ENCODE results near the gene UGP2.

UGP2 gene

DNA sequence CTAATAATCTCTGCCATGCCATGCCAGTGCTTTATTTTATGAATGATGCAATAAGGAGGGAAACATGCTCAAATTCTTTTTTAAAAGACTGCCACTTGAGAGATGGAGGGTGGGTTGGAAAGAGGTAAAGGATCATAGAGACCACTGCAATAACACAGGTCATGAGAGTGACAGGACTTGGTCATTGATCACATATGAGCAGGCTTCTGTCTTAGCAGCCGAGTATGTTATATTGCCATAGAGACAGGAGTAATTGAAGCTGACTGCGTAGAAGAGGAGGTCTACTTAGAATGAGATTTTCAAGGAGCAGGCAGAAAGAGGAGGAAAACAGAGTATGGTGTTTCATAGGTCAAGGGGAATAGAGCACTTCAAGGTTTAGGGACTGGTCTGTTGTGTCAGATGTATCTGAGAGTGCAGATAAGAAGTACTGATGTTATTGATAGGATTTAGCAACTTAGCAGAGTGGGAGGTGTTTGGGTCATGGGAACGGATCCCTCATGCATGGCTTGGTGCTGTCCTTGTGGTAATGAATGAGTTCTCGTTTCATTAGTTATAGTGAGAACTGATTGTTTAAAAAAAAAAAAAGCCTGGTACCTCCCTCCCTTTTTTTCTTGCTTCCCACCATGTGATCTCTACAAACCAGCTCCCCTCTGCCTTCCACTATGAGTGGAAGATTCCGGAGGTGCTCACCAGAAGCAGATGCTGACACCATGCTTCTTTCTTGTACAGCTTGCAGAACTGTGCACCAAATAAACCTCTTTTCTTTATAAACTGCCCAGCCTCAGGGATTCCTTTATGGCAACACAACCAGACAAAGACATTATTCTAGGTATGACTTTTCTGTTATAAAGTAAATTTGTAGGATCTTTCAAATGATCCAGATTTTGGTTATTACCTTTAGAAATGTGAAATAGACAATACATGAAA, 32.8 kb downstream of the UGP2 start:
- Histone ChIP-seq H3K27ac (ENCODE audit: low read depth, low read length) (no peak overlapping the region), H3K36me3 (ENCODE audit: control insufficient read depth, insufficient read depth, low read length) (no peaks in the 10 kb centered on the region), H3K27me3 (ENCODE audit: control insufficient read depth, insufficient read depth, low read length) (no peaks in the 10 kb centered on the region), H3K4me1 (ENCODE audit: control insufficient read depth, insufficient read depth, low read length) (no peaks in the 10 kb centered on the region), H3K4me3 (ENCODE audit: low read length) (no peak overlapping the region), H3K9ac (ENCODE audit: low read length) (no peak overlapping the region)

DNA sequence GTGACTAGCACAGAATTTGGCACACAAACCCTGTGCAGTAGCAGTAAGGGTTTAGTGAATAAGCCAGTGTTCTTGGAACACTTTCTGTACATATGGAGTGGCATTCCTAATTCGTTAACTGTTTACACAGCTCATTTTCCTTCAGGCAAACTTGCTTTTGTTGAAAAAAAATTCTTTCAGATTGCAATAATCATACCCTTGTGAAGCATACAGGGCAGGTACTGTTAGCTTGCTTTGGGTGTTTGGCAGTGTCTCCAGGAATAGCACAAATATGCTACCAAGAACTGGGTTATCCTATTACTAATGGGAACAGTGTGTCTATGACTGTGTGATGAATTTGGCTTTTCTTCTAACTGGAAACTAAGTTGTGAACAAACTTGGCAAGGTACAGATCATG, 33.4 kb downstream of the UGP2 start:
- Histone ChIP-seq H3K4me3 (ENCODE audit: low read length) (no peak overlapping the region), H3K4me1 (ENCODE audit: control insufficient read depth, insufficient read depth, low read length) (no peaks in the 10 kb centered on the region), H3K36me3 (ENCODE audit: control insufficient read depth, insufficient read depth, low read length) (no peaks in the 10 kb centered on the region), H3K27me3 (ENCODE audit: control insufficient read depth, insufficient read depth, low read length) (no peaks in the 10 kb centered on the region), H3K27ac (ENCODE audit: low read depth, low read length) (no peak overlapping the region), H3K9ac (ENCODE audit: low read length) (no peak overlapping the region)

- Histone ChIP-seq H3K4me3 (ENCODE audit: low read length) (no peak overlapping the region), H3K4me1 (ENCODE audit: control insufficient read depth, insufficient read depth, low read length) (no peaks in the 10 kb centered on the region), H3K27ac (ENCODE audit: low read depth, low read length) (no peak overlapping the region), H3K9ac (ENCODE audit: low read length) (no peak overlapping the region), H3K36me3 (ENCODE audit: control insufficient read depth, insufficient read depth, low read length) (no peaks in the 10 kb centered on the region), H3K27me3 (ENCODE audit: control insufficient read depth, insufficient read depth, low read length) (no peaks in the 10 kb centered on the region)
These were observed 34.0 kb downstream of the UGP2 start for GRCh38 chr2:63875559-63876245.

DNA sequence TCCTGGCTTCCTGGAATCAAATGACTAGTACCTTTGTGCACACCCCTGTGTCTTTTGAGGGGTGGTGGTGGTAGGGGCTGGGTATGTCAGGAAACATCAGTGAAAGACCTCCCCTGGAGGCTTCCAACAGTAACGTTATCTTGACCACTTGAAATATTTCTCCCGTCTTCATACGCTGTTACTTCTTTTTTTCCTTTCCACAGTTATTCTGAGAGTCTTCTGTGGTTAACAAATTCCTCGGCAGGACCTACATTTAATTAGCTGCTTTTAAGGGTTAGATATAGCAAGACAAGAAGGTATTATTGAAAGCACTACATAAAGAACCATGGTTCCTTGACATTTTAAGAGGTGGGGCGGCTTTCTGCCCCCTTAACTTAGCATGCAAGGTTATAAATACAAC, 34.6 kb downstream of the UGP2 start:
- no peaks in the 10 kb centered on the region for H3K36me3 ChIP-seq (ENCODE audit: control insufficient read depth, insufficient read depth, low read length)
- H3K4me1 ChIP-seq (ENCODE audit: control insufficient read depth, insufficient read depth, low read length): no peaks in the 10 kb centered on the region
- no peak overlapping the region for H3K4me3 ChIP-seq (ENCODE audit: low read length)
- H3K9ac ChIP-seq (ENCODE audit: low read length): no peak overlapping the region
- H3K27ac ChIP-seq (ENCODE audit: low read depth, low read length): no peak overlapping the region
- no peaks in the 10 kb centered on the region for H3K27me3 ChIP-seq (ENCODE audit: control insufficient read depth, insufficient read depth, low read length)

DNA sequence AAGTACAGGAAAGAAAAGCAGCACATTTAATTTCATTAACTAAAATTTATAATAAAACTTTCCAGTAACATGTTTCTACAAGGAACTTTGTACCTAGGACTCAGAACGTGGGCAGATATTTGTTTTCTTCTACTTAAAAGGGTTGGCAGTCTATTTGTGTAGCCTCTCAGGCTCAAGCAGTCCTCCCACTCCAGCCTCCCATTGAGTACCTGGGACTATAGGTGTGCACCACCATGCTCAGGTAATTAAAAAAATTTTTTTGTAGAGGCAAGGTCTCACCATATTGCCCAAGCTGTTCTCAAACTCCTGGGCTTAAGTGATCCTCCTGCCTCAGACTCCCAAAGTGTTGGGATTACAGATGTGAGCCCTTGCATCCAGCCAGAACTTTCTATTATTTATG, 36.8 kb downstream of the UGP2 start:
- no peaks in the 10 kb centered on the region for H3K36me3 ChIP-seq (ENCODE audit: control insufficient read depth, insufficient read depth, low read length)

GRCh38 chr2:63879876-63880433, 38.3 kb downstream of the UGP2 start:
- Histone ChIP-seq H3K27ac (ENCODE audit: low read depth, low read length) (no peak overlapping the region), H3K9ac (ENCODE audit: low read length) (no peak overlapping the region), H3K4me1 (ENCODE audit: control insufficient read depth, insufficient read depth, low read length) (no peaks in the 10 kb centered on the region), H3K36me3 (ENCODE audit: control insufficient read depth, insufficient read depth, low read length) (no peaks in the 10 kb centered on the region), H3K27me3 (ENCODE audit: control insufficient read depth, insufficient read depth, low read length) (no peaks in the 10 kb centered on the region), H3K4me3 (ENCODE audit: low read length) (no peak overlapping the region)

More for the DNA sequence above, 36.8 kb downstream of the UGP2 start:
- no peak overlapping the region for H3K4me3 ChIP-seq (ENCODE audit: low read length)
- no peaks in the 10 kb centered on the region for H3K27me3 ChIP-seq (ENCODE audit: control insufficient read depth, insufficient read depth, low read length)
- no peaks in the 10 kb centered on the region for H3K4me1 ChIP-seq (ENCODE audit: control insufficient read depth, insufficient read depth, low read length)
- H3K27ac ChIP-seq (ENCODE audit: low read depth, low read length): no peak overlapping the region
- no peak overlapping the region for H3K9ac ChIP-seq (ENCODE audit: low read length)

GRCh38 chr2:63880625-63881024, 38.9 kb downstream of the UGP2 start:
- Histone ChIP-seq H3K36me3 (ENCODE audit: control insufficient read depth, insufficient read depth, low read length) (peaks cover 2% of the 10 kb centered on the region), H3K9ac (ENCODE audit: low read length) (no peak overlapping the region), H3K4me1 (ENCODE audit: control insufficient read depth, insufficient read depth, low read length) (no peaks in the 10 kb centered on the region), H3K4me3 (ENCODE audit: low read length) (no peak overlapping the region), H3K27me3 (ENCODE audit: control insufficient read depth, insufficient read depth, low read length) (no peaks in the 10 kb centered on the region), H3K27ac (ENCODE audit: low read depth, low read length) (no peak overlapping the region)

DNA sequence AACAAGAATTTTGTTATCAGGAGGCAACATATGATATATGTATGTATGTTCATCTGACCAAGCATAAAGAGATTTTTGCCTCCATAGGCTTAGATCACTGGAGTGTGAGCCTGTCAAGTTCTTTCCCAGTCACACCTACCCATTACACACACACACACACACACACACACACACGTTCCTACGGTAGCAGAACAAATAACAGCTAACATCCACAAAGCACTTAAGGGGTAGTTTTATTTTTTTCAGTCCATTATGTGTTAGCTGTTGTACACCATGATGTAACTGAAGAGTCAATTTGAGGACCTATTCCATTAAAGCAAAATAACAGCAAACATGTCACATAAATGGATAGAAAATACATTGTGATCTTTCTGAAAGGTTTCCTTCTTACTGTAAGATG, 39.5 kb downstream of the UGP2 start:
- Histone ChIP-seq H3K27me3 (ENCODE audit: control insufficient read depth, insufficient read depth, low read length) (no peaks in the 10 kb centered on the region), H3K4me1 (ENCODE audit: control insufficient read depth, insufficient read depth, low read length) (no peaks in the 10 kb centered on the region), H3K9ac (ENCODE audit: low read length) (no peak overlapping the region), H3K36me3 (ENCODE audit: control insufficient read depth, insufficient read depth, low read length) (peaks cover 3% of the 10 kb centered on the region), H3K4me3 (ENCODE audit: low read length) (no peak overlapping the region), H3K27ac (ENCODE audit: low read depth, low read length) (no peak overlapping the region)

DNA sequence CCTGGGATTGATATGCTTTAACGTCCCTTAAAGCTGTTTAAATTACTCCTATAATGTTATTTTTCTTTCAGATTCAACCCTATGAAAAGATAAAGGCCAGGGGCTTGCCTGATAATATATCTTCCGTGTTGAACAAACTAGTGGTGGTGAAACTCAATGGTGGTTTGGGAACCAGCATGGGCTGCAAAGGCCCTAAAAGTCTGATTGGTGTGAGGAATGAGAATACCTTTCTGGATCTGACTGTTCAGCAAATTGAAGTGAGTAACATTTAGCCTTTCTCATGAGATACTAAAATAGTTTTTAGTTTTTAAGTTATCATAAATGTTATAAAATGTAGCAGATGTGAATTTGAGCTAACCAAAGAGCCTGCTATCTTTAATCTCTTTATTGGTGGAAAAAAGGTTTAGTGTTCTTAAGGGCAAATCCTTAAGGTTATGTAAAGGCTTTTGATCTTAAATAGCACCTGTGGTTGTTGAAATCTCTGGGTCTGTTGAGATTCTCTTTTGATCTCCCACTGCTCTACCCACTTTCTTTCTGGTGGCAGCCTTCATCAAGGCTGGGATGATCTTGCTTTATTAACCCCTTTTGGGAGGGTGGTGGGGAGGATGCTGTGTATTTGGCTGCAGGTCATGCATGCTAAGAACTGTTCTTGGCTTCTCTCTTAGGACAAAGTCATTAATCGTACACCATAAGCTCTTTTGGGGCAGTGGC, 40.9 kb downstream of the UGP2 start:
- Histone ChIP-seq H3K27ac (ENCODE audit: low read depth, low read length) (no peak overlapping the region), H3K9ac (ENCODE audit: low read length) (no peak overlapping the region), H3K4me3 (ENCODE audit: low read length) (no peak overlapping the region), H3K36me3 (ENCODE audit: control insufficient read depth, insufficient read depth, low read length) (peaks cover 9% of the 10 kb centered on the region), H3K27me3 (ENCODE audit: control insufficient read depth, insufficient read depth, low read length) (no peaks in the 10 kb centered on the region), H3K4me1 (ENCODE audit: control insufficient read depth, insufficient read depth, low read length) (no peaks in the 10 kb centered on the region)

- no peak overlapping the region for H3K27ac ChIP-seq (ENCODE audit: low read depth, low read length)
- no peaks in the 10 kb centered on the region for H3K4me1 ChIP-seq (ENCODE audit: control insufficient read depth, insufficient read depth, low read length)
- H3K27me3 ChIP-seq (ENCODE audit: control insufficient read depth, insufficient read depth, low read length): no peaks in the 10 kb centered on the region
- no peak overlapping the region for H3K4me3 ChIP-seq (ENCODE audit: low read length)
- H3K9ac ChIP-seq (ENCODE audit: low read length): no peak overlapping the region
- peaks cover 16% of the 10 kb centered on the region for H3K36me3 ChIP-seq (ENCODE audit: control insufficient read depth, insufficient read depth, low read length)
These were observed 44.7 kb downstream of the UGP2 start for GRCh38 chr2:63886445-63886844.

DNA sequence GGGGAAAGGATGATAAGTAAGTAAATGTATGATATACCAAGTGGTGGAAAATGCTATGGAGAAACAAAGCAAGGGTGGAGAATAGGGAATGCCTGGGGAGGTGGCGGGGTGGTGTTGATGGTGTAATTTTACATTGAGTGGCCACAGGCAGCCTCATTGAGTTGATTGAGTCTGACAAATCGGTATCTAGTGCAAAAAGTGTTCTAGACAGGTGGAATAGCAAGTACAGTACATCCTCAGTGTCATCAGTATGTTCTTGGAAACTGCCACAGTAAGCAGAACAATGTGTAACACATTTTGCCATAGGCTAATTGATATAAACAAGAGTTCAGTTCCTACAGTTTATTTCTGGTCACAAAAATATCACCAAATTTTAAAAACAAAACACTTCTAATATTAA, 46.4 kb downstream of the UGP2 start:
- Histone ChIP-seq H3K27me3 (ENCODE audit: control insufficient read depth, insufficient read depth, low read length) (no peaks in the 10 kb centered on the region), H3K36me3 (ENCODE audit: control insufficient read depth, insufficient read depth, low read length) (peaks cover 19% of the 10 kb centered on the region), H3K4me3 (ENCODE audit: low read length) (no peak overlapping the region), H3K9ac (ENCODE audit: low read length) (no peak overlapping the region), H3K4me1 (ENCODE audit: control insufficient read depth, insufficient read depth, low read length) (no peaks in the 10 kb centered on the region), H3K27ac (ENCODE audit: low read depth, low read length) (no peak overlapping the region)

Measured in rectal smooth muscle tissue (tissue), 1 donor.